ENCODE data around the gene SLC35D1. TPM values are rescaled to one million over a fixed set of nuclear protein-coding genes. Genes with fewer than 3 reads are reported as not detected.

Gene SLC35D1
- total and polyA plus RNA-seq, 7 donors, result 2.5 to 7.0 (median 5.9) TPM

DNA sequence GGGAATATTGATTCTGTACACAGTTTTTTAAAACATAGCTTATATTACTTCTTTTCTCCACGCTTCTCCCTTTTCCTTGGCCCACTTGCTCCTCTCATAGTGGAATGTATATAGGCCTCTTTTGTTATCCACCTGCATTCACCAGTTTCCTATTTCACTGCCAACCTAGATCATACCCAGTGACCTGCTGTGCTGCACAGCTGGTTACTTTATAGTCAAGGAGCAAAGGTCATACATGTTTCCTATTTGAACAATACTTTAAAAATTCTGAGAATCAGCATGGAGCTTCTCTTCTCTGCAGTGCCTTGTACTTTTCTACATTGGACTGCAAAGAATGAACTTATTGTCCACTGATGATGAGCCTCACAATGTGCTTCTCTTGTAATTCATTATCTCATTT is 4.3 kb upstream of the SLC35D1 start:
- 80 to 90% (median 83%) methylated on average over 1 of the region's 1 CpG for WGBS, 3 donors
- intact Hi-C loops (cut with DNase I), result loop anchor here in 1 of 2 donors (10.0 kb wide), 1 partner anchor 123 kb away; no protein-coding TSS in a partner anchor

DNA sequence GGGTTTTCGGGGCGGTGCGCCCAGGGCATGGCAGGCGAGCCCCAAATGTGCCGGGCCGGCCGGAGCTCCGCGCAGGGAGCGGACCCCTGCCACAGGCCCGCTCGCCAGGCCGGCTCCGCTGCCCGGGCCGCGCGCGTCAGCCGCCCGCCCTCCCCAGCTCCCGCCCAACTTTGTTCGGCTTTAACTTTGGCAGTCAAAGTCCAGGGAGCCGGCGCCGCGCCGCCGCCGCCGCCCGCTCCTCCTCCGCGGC is 488 bp downstream of the SLC35D1 start:
- intact Hi-C loops (cut with DNase I), result loop anchor here (5.0 to 10.0 kb wide), 4 partner anchors 46 to 121 kb away; no protein-coding TSS in a partner anchor
- ATAC-seq (peak; percentile 74 to 86 (median 81)), DNase-seq (peak; percentile 58 to 76)

More for the DNA sequence above, 4.3 kb upstream of the SLC35D1 start:
- H3K36me3 ChIP-seq (ENCODE audit: insufficient read depth in 1 of 2, low read depth in 1 of 2), result no peaks in the 10 kb centered on the region
- ATAC-seq (no peak), DNase-seq (no peak)
- no peak overlapping the region for H3K4me3 ChIP-seq
- TF ChIP-seq, protein P1, sequence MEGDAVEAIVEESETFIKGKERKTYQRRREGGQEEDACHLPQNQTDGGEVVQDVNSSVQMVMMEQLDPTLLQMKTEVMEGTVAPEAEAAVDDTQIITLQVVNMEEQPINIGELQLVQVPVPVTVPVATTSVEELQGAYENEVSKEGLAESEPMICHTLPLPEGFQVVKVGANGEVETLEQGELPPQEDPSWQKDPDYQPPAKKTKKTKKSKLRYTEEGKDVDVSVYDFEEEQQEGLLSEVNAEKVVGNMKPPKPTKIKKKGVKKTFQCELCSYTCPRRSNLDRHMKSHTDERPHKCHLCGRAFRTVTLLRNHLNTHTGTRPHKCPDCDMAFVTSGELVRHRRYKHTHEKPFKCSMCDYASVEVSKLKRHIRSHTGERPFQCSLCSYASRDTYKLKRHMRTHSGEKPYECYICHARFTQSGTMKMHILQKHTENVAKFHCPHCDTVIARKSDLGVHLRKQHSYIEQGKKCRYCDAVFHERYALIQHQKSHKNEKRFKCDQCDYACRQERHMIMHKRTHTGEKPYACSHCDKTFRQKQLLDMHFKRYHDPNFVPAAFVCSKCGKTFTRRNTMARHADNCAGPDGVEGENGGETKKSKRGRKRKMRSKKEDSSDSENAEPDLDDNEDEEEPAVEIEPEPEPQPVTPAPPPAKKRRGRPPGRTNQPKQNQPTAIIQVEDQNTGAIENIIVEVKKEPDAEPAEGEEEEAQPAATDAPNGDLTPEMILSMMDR (IDR thresholded peaks at IDR 0.05), result no peak
- no peak overlapping the region for H3K27ac ChIP-seq
- H3K4me1 ChIP-seq, result no peaks in the 10 kb centered on the region
- H3K9me3 ChIP-seq, result no peaks in the 10 kb centered on the region
- no peaks in the 10 kb centered on the region for H3K27me3 ChIP-seq (ENCODE audit: insufficient read depth in 3 of 3, low read length in 2 of 3)

DNA sequence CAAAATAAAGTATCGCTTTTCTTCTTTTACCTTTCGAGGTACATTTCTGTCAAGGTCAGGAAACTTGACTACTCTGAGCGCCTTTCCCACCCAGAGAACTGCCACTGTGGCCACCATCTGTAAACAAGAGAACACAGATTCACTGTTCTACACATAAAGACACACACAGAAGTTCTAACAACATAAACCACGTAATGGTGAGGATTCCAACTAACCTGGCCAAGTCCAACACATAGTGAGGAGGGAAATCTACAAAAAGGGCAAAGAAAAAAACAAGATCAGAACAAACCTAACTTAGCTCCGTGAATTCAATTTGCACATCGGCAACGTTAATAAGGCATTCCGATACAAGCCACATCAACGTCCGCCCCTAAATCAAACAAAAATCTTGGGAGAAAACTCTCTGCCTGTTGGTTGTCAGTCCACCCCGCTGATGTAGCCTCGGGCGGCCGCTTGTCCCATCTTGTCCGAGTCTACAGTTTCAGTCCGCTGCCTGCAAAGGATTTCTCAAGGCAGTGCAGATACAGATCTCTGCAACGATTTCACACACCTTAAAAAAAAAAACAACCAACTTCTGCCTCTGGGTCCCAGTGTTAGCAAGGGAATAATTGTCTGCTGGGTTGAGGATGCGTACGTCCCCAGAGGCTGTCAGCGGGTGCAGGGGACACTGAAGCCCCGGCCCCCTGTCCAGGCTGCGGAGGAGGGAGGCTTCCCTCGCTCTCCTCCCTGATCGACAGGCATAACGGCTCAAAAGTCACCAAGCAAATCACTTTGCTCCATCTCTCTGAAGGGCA is 1.0 kb downstream of the SLC35D1 start:
- Histone ChIP-seq H3K36me3 (ENCODE audit: insufficient read depth in 1 of 2, low read depth in 1 of 2) (peaks cover 3 to 34% of the 10 kb centered on the region in 2 donors), H3K4me1 (peaks cover 23% of the 10 kb centered on the region), H3K27ac (peak overlapping the region; percentile 98), H3K4me3 (peak overlapping the region; percentile 96), H3K9me3 (no peaks in the 10 kb centered on the region), H3K27me3 (ENCODE audit: insufficient read depth in 3 of 3, low read length in 2 of 3) (no peaks in the 10 kb centered on the region)
- DNase-seq, result peak; percentile 38 to 63
- intact Hi-C loops (cut with DNase I), result loop anchor here (5.0 to 10.0 kb wide), 4 partner anchors 46 to 121 kb away; no protein-coding TSS in a partner anchor
- TF ChIP-seq, protein P1 (IDR thresholded peaks at IDR 0.05), result no peak
- 1 to 4% (median 3%) methylated on average over 25 of the region's 25 CpGs for WGBS, 3 donors
- peak; percentile 43 to 68 (median 57) for ATAC-seq

More for the DNA sequence above, 488 bp downstream of the SLC35D1 start:
- 0% methylated on average over 28 to 34 of the region's 34 CpGs for WGBS, 3 donors
- Histone ChIP-seq H3K4me3 (peak overlapping the region; percentile 96), H3K4me1 (peaks cover 23% of the 10 kb centered on the region), H3K27ac (peak overlapping the region; percentile 98), H3K36me3 (ENCODE audit: insufficient read depth in 1 of 2, low read depth in 1 of 2) (peaks cover 3 to 29% of the 10 kb centered on the region in 2 donors), H3K9me3 (no peaks in the 10 kb centered on the region), H3K27me3 (ENCODE audit: insufficient read depth in 3 of 3, low read length in 2 of 3) (no peaks in the 10 kb centered on the region)
- TF ChIP-seq, protein P1 (IDR thresholded peaks at IDR 0.05), result no peak

DNA sequence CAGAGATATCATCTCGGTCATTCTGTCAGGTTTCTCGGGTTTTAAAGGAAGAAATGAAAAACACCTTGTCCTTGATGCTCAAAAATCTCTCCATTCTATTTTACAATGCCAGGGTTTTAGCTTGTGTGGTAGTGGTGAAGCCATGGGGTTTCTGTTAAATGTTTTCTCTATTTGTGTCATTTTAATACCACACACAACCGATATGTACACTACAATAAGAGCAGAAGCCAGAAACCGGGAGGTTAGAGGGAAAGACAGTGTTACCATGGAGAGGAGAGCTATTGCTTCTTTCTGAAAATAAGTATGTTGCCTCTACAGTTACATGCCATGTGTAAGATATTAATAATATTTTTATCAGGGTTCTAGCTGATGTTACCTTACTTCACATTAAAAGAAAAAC is 2.8 kb downstream of the SLC35D1 start:
- H3K9me3 ChIP-seq, result no peaks in the 10 kb centered on the region
- intact Hi-C loops (cut with DNase I), result loop anchor here (5.0 to 10.0 kb wide), 4 partner anchors 44 to 119 kb away; no protein-coding TSS in a partner anchor
- peaks cover 10 to 52% of the 10 kb centered on the region in 2 donors for H3K36me3 ChIP-seq (ENCODE audit: insufficient read depth in 1 of 2, low read depth in 1 of 2)
- no peak overlapping the region for H3K27ac ChIP-seq
- DNase-seq, result no peak
- TF ChIP-seq, protein P1 (IDR thresholded peaks at IDR 0.05), result no peak
- H3K4me1 ChIP-seq, result peaks cover 23% of the 10 kb centered on the region
- no peak overlapping the region for H3K4me3 ChIP-seq
- WGBS, 3 donors, result 55 to 69% (median 66%) methylated on average over 4 of the region's 4 CpGs
- no peaks in the 10 kb centered on the region for H3K27me3 ChIP-seq (ENCODE audit: insufficient read depth in 3 of 3, low read length in 2 of 3)
- no peak for ATAC-seq
